H1 (cell line): Measurements from ENCODE around the gene USP24. TPM values are rescaled to one million over a fixed set of nuclear protein-coding genes. Genes with fewer than 3 reads are reported as not detected.

Experiments used
- BRCA1 ChIP-seq: IDR thresholded peaks from 2 replicates; pipeline ENCODE4 v1.6.1; 2012; ENCODE audit warnings: low read depth, low read length, improper control_type of control experiment
- CBX5 ChIP-seq: fragments of 300-800, 300-1000 bp; sonication (generic); IDR thresholded peaks from 2 replicates; pipeline ENCODE4 v1.7.1; 2016; ENCODE audit warnings: antibody characterized with exemption, low read length, low read depth
- CHD1 ChIP-seq: IDR thresholded peaks from 2 replicates; pipeline ENCODE4 v1.6.1; 2012; ENCODE audit warnings: low read depth, low read length, improper control_type of control experiment
- EZH2 ChIP-seq: fragments of 200-600 bp; sonication (generic); IDR thresholded peaks from 2 replicates; pipeline ENCODE4 v1.7.1; 2012; ENCODE audit warnings: low read depth, mild to moderate bottlenecking, moderate library complexity, low read length, inconsistent platforms; ENCODE audit not compliant: severe bottlenecking
- GABPA ChIP-seq: IDR thresholded peaks from 2 replicates; pipeline ENCODE4 v1.6.1; 2011; ENCODE audit warnings: mild to moderate bottlenecking, low read length, moderate library complexity, borderline replicate concordance; ENCODE audit not compliant: insufficient read depth
- GTF2F1 ChIP-seq: IDR thresholded peaks from 2 replicates; pipeline ENCODE4 v1.6.1; 2012; ENCODE audit warnings: low read depth, low read length, improper control_type of control experiment, borderline replicate concordance
- POLR2A ChIP-seq, 2 experiments: IDR thresholded peaks; 1 replicate in 1 of 2; 2 replicates in 1 of 2; pipeline ENCODE4 v1.6.1; 2011; ENCODE audit warnings: low read depth in 2 of 2, low read length in 2 of 2, mild to moderate bottlenecking in 2 of 2; ENCODE audit errors: control extremely low read depth in 1 of 2
- SIRT6 ChIP-seq: IDR thresholded peaks from one replicate; pipeline ENCODE4 v1.7.1; 2012; ENCODE audit warnings: low read length, inconsistent platforms
- SP4 ChIP-seq: IDR thresholded peaks from 2 replicates; pipeline ENCODE4 v1.6.1; 2012; ENCODE audit warnings: low read length, inconsistent platforms
- TAF1 ChIP-seq: IDR thresholded peaks from 2 replicates; pipeline ENCODE4 v1.6.1; 2011; ENCODE audit warnings: mild to moderate bottlenecking, low read depth, low read length
- polyA plus RNA-seq, 7 experiments: library from polyadenylated mRNA; depleted of rRNA in 3 of 7; stranded (reverse) in 5 of 7; unstranded in 2 of 7; fragments of >200 nt in 5 of 7; fragments of 200-250 nt in 2 of 7; gene quantifications; 1 replicate in 5 of 7; 2 replicates in 1 of 7; 4 replicates in 1 of 7; pipeline versions ENCODE4 v1.2.1 to v1.2.3, GENCODE V29; 2011 to 2013; ENCODE audit warnings: missing spikeins in 2 of 7, mixed read lengths in 2 of 7
- total RNA-seq: library from RNA; stranded (reverse); fragmentation: NEBNext Ultra II Directional; extraction: Animal tissue kit (Norgen Biotek cat#: 25700); gene quantifications from 2 replicates; pipeline ENCODE4 v1.2.1, GENCODE V29; 2021

USP24 gene
- total and polyA plus RNA-seq, 2 of the 8 experiments (the other 6 are each of a cell fraction or from before 2014, with no cell fraction given) = 11.1 to 34.6 TPM

DNA sequence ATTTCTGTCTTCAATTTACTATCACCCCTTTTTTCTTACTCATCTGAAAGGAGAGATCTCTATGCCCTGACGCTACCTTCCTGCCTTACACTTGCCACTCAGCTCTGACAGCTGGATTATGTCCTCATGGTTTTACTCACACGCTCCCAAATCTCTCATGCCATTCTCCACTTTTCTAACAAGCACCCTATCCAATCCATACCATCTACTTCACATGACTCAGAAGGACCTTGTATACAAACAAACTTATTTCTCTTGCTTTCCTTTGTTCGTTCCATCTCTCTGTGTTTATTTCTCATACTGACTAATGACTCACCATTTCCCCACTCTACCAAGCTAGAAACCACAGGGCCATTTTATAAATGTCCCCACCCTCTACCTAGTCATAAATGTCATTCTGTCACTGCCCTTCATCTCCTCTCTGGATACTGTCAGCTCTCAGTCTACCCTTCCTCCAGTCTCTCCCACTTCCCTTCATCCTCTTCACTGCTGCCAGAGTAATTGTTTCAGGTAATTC lies 87.3 kb downstream of the USP24 start (continued):
- TF ChIP-seq CHD1 (no peak), TAF1 (no peak), POLR2A (IDR thresholded peaks at IDR 0.05; ENCODE audit: control extremely low read depth in 1 of 2, low read depth in 2 of 2, low read length in 2 of 2) (no peak), CBX5 (no peak), BRCA1 (no peak), GTF2F1 (no peak), SIRT6 (no peak), EZH2 (no peak), SP4 (no peak), GABPA (no peak)
